NCI-H2029 (cell line): Measurements from ENCODE around the gene DISC1.
"Not testable (repeated sequence)": the region's sequence is repeated elsewhere in the genome, so short reads cannot be mapped to it uniquely, and the experiment has no call there.

Source experiments
- DNase-seq: peaks from one replicate; lab custom pipeline; 2025; lab: John Stamatoyannopoulos, UW

Gene DISC1

DNA sequence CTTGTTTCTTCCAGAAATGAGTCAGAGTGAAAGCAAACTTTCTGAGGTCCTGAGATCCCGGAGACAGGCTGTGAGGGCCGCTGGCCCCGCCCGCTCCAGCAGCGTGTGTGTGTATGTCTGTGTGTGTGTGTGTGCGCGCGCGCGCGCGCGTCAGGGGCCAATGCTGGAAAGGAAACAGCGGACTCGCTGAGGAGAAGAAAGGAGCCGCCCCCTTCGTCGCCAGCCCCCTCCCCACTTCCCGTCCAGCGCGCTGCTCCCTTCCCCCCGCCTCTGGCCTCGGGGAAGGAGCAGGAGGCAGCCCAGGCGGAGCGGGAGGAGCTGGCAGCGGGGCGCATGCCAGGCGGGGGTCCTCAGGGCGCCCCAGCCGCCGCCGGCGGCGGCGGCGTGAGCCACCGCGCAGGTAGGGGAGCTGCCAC, at the start of gene DISC1:
DISC1 (plus strand) TSS at position 256 of the 416 bp plus-strand sequence; CDS start at position 334, 78 bp downstream.
- peak; percentile 30 for DNase-seq

- DNase-seq: no peak
These were observed 49.5 kb upstream of the DISC1 start for GRCh38 chr1:231576804-231577718.

DNA sequence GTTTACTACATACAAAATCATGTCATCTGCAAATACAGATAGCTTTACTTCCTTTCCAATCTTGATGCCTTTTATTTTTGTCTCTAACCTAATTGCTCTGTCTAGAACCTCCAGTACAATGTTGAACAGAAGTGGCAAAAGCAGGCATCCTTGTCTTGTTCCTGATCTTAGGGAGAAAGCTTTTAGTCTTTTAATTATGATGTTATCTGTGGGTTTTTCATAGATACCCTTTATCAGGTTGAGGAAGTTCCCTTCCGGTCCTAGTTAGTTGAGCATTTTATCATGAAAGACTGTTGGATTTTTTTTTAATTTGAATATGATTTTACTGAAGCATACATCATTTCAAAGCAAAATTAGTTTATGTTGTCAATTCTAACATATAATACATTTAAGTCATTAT, 45.7 kb upstream of the DISC1 start:
- DNase-seq: no peak

DNA sequence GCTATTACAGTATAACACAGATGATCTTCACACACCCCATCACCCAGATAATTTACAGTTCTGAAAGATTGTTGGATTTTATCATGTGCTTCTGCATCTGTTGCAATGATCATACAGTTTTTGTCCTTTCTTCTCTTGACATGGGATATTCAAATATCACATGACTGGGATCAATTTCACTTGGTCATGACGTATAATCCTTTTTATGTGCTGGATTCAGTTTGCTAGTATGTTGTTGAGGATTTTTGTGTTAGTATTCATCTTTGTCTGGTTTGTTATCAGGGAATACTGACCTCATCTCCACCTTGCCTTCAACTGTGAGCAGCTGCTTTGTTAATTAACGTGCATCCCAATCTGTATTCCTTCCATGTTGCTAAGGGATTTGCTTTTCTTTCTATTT, 44.7 kb upstream of the DISC1 start:
- DNase-seq: no peak

DNA sequence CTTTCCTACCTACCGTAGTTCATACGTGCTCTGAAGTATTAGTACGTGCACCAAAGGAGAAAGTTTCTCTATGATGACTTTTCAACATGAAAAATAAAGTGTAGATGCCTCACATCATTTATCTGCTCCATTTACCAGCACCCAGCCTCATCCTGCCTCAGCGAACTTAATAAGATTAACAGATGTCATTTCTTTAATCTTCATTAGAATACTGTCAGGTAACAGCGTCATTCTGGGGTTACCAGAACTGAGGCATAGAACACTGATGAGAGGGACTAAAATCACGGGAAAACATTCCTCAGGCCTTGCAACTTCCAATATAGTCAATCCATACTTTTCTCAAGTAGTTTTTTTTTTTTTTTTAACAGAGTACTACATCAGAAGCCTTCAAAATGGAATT, 43.2 kb upstream of the DISC1 start:
- DNase-seq: no peak

DNA sequence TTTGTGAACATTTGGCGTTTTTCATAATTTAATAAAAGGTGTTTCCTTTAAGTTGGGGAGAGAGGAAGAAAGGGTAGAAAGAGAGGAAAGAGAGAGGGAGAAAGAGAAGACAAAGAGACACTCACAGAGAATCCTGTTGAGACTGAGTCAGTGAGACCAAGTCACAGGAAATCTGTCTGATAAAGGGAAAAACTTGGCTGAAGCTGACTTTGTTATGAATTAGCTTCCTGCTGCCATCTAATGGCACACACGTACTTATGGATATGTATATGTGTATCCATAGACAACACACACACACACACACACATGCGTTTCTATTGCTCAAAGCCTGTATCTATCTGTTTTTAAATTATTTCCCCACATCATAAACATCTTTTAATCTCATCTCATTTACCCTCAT, 42.5 kb upstream of the DISC1 start:
- DNase-seq: no peak

DNA sequence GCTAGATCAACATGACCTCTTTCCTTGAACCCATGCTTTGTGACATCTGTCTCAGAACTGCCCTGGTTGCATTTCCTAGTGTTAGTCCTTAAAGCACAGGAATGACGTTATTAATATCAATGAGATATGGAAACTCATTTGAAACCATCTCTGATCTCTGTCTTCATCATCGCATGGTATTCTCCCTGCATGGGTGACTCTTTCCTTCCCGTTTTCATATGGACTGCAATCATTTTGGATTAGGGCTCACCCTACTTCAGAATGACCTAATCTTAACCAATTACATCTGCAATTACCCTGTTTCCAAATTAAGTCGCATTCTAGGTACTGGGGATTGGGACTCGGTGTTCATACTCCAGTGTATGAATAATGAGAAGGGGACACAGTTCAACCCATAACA, 41.7 kb upstream of the DISC1 start:
- DNase-seq: no peak

- peak; percentile 12 for DNase-seq
These were observed 36.0 kb upstream of the DISC1 start for GRCh38 chr1:231590453-231591198.

GRCh38 chr1:231591466-231591865, 35.1 kb upstream of the DISC1 start:
- DNase-seq: no peak

GRCh38 chr1:231592809-231593208, 33.8 kb upstream of the DISC1 start:
- DNase-seq: no peak

DNA sequence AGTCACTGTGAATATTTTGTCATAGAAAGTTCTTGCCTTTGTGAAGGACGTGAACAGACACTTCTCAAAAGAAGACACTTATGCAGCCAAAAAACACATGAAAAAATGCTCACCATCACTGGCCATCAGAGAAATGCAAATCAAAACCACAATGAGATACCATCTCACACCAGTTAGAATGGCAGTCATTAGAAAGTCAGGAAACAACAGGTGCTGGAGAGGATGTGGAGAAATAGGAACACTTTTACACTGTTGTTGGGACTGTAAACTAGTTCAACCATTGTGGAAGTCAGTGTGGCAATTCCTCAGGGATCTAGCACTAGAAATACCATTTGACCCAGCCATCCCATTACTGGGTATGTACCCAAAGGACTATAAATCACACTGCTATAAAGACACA, 33.3 kb upstream of the DISC1 start:
- DNase-seq: not testable (repeated sequence)

DNA sequence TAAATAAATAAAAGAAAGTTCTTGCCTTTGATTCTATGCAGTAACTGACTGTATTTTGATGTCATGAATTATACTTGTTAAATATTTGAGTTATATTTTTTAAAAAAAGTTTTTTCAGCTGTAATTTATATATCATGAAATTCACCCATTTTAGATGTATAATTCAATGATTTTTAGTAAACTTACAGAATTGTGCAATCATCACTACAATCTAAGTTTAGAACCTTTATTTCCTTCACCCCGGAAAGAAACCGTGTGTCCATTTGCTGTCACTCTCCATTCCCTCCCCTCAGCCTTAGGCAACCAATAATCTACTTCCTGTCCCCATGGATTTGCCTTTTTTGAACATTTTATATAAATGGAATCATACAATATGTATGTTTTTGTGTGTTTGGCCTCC, 32.5 kb upstream of the DISC1 start:
- DNase-seq: no peak

- DNase-seq: no peak
These were observed 31.8 kb upstream of the DISC1 start for GRCh38 chr1:231594749-231595148.

GRCh38 chr1:231596337-231596791, 30.2 kb upstream of the DISC1 start:
- DNase-seq: no peak

- DNase-seq: no peak
These were observed 28.6 kb upstream of the DISC1 start for GRCh38 chr1:231597971-231598370.

- no peak for DNase-seq
These were observed 26.1 kb upstream of the DISC1 start for GRCh38 chr1:231600458-231600976.

DNA sequence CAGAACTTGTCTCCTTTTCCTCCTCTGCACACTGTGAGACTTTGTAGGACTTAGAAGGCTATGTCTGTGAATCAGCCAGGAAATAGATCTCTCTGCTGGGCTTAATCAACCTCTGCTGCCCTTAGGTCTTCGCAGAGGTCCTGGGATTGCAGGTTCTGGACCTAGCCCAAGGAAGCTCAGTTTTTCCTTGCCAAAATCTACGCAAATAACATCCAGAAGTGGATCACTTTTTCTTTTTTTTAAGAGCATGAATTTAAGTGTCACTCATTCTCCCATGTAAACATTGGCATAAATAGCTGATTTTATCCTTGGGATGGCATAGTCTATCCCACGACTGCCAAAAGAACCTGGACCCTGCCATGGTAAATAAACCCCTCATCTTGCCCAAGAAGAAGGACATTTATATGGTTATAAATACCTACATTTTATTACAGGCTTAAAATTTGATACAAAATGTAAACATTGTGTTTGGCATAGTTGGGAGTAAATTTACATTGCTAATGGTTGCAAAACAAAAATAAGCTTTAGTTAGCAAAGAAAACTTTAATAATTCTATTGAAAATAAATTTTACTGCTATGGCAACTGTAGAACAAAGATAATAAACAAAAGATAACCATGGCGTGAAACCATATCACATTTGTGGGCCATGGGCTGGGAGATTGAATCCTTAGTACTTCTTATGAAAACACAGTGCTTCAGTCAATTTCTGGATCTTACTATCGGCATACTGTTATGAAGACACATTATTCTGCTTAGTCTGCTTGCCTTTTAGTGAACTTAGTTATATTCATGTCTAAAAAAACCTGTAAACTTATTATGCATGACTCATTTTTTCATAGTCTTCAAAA, 24.5 kb upstream of the DISC1 start:
- no peak for DNase-seq

DNA sequence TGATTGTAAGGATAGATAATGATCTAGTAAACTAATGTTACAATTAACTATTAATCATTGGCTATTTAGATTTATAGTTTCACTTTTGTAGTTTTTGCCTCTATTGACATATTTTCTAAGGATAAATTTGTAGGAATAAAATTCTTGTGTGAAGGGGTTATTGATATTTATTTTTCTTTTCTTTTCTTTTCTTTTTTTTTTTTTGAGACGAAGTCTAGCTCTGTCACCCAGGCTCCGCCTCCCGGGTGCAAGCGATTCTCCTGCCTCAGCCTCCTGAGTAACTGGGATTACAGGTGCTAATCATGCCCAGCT, 24.0 kb upstream of the DISC1 start:
- DNase-seq: no peak

- DNase-seq: peak; percentile 49
These were observed 22.9 kb upstream of the DISC1 start for GRCh38 chr1:231603598-231604275.

DNA sequence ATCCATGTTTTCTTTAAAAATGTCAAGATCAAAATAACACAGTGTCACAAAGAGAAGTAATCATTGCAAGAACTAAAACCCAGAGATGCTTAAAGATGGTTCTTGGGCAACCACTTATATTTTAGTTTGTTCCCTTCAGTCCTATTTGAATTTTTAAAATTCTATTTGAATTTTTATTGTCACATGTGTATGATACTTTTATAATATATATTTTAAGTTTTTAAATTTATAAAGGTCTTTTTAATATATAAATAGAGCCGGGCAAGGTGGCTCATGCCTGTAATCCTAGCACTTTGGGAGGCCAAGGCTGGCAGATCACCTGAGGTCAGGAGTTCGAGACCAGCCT, 22.3 kb upstream of the DISC1 start:
- DNase-seq: no peak
